ENCODE measurements around the gene MKRN2. TPM values are rescaled to one million over a fixed set of nuclear protein-coding genes. Genes with fewer than 3 reads are reported as not detected.
"Not testable (repeated sequence)": the region's sequence is repeated elsewhere in the genome, so short reads cannot be mapped to it uniquely, and the experiment has no call there.

Gene MKRN2
- total RNA-seq, 1 experiment from 2014 or later, result 10.8 TPM

- peak; percentile 18 for DNase-seq (ENCODE audit: low spot score)
Measured at GRCh38 chr3:12629560-12629959, 72.7 kb downstream of the MKRN2 start.

GRCh38 chr3:12630292-12630691 is 73.4 kb downstream of the MKRN2 start:
- DNase-seq (ENCODE audit: low spot score), result no peak

GRCh38 chr3:12630843-12631242 is 74.0 kb downstream of the MKRN2 start:
- not testable (repeated sequence) for DNase-seq (ENCODE audit: low spot score)

GRCh38 chr3:12632523-12632922 is 75.6 kb downstream of the MKRN2 start:
- DNase-seq (ENCODE audit: low spot score), result no peak

GRCh38 chr3:12633108-12633507 is 76.2 kb downstream of the MKRN2 start:
- no peak for DNase-seq (ENCODE audit: low spot score)

Small RNA genes lying within 50 kb of the gene (small RNA-seq; reads per million reads assigned to genes)
- gene RF00017, result not detected
- 0.65 reads per million for gene RNA5SP123
- gene RNU6-377P, result not detected

Other genes starting within 250 kb of the MKRN2 start
- gene TSEN2, start 72.6 kb upstream of the MKRN2 start, total RNA-seq (2014; rRNA removed; shearing (Covaris generic)), result 20.8 and 22.5 TPM in 2 replicates
- gene MKRN2OS, start 11.6 kb upstream of the MKRN2 start, total RNA-seq (2014; rRNA removed; shearing (Covaris generic)), result 0.13 and 0.60 TPM in 2 replicates
- gene RAF1, start 107.0 kb downstream of the MKRN2 start, total RNA-seq (2014; rRNA removed; shearing (Covaris generic)), result 51.0 and 54.6 TPM in 2 replicates
- not detected in 2 replicates for gene TMEM40, start 202.2 kb downstream of the MKRN2 start, total RNA-seq (2014; rRNA removed; shearing (Covaris generic))
- not detected in 2 replicates for gene CAND2, start 239.6 kb downstream of the MKRN2 start, total RNA-seq (2014; rRNA removed; shearing (Covaris generic))

Measured in HT-29 (cell line).